ENCODE data around the gene HS3ST1.

HS3ST1 gene

GRCh38 chr4:11431111-11431510 lies 2.4 kb upstream of the HS3ST1 start:
- no peak for DNase-seq

- no peak for DNase-seq
These were observed 1.8 kb upstream of the HS3ST1 start for GRCh38 chr4:11430536-11430935.

- no peak for DNase-seq
These were observed 978 bp upstream of the HS3ST1 start for GRCh38 chr4:11429699-11430045.

GRCh38 chr4:11428899-11429698 lies 405 bp upstream of the HS3ST1 start:
- peak; percentile 52 to 55 for DNase-seq

GRCh38 chr4:11427121-11427996 lies 1.3 kb downstream of the HS3ST1 start:
- DNase-seq = no peak

GRCh38 chr4:11426731-11427120 lies 2.0 kb downstream of the HS3ST1 start:
- DNase-seq = no peak

GRCh38 chr4:11426003-11426402 lies 2.7 kb downstream of the HS3ST1 start:
- DNase-seq = no peak

GRCh38 chr4:11424856-11425255 lies 3.8 kb downstream of the HS3ST1 start:
- DNase-seq = no peak

GRCh38 chr4:11424000-11424399 lies 4.7 kb downstream of the HS3ST1 start:
- DNase-seq = peak in 1 of 2 experiments; percentile 13

GRCh38 chr4:11423465-11423864 lies 5.2 kb downstream of the HS3ST1 start:
- DNase-seq = no peak

GRCh38 chr4:11421116-11421515 lies 7.6 kb downstream of the HS3ST1 start:
- no peak for DNase-seq

- no peak for DNase-seq
These were observed 8.4 kb downstream of the HS3ST1 start for GRCh38 chr4:11420327-11420726.

GRCh38 chr4:11418610-11419009 lies 10.1 kb downstream of the HS3ST1 start:
- no peak for DNase-seq

- DNase-seq = no peak
These were observed 12.0 kb downstream of the HS3ST1 start for GRCh38 chr4:11416767-11417113.

GRCh38 chr4:11416071-11416766 lies 12.5 kb downstream of the HS3ST1 start:
- DNase-seq = no peak

GRCh38 chr4:11415409-11416070 lies 13.2 kb downstream of the HS3ST1 start:
- no peak for DNase-seq

- DNase-seq = no peak
These were observed 16.5 kb downstream of the HS3ST1 start for GRCh38 chr4:11412211-11412610.

- no peak for DNase-seq
These were observed 19.1 kb downstream of the HS3ST1 start for GRCh38 chr4:11409632-11410031.

GRCh38 chr4:11408233-11408967 lies 20.3 kb downstream of the HS3ST1 start:
- DNase-seq = no peak

GRCh38 chr4:11407551-11407950 lies 21.1 kb downstream of the HS3ST1 start:
- DNase-seq = no peak

GRCh38 chr4:11404431-11404830 lies 24.3 kb downstream of the HS3ST1 start:
- DNase-seq = no peak

- DNase-seq = no peak
These were observed 26.5 kb downstream of the HS3ST1 start for GRCh38 chr4:11402192-11402591.
